HG03432 (cell line): ENCODE measurements around the gene CRY2.
A peak's percentile ranks its signal among the peaks of the same experiment; 100 is the strongest.
"Not testable (repeated sequence)": the region's sequence is repeated elsewhere in the genome, so short reads cannot be mapped to it uniquely, and the experiment has no call there.

Experiments used
- ATAC-seq: cut with Tn5 transposase; IDR thresholded peaks from one replicate; pipeline ENCODE4 v1.9.1; 2021; ENCODE audit warnings: mild to moderate bottlenecking, moderate library complexity; ENCODE audit not compliant: unreplicated experiment

CRY2 gene

DNA sequence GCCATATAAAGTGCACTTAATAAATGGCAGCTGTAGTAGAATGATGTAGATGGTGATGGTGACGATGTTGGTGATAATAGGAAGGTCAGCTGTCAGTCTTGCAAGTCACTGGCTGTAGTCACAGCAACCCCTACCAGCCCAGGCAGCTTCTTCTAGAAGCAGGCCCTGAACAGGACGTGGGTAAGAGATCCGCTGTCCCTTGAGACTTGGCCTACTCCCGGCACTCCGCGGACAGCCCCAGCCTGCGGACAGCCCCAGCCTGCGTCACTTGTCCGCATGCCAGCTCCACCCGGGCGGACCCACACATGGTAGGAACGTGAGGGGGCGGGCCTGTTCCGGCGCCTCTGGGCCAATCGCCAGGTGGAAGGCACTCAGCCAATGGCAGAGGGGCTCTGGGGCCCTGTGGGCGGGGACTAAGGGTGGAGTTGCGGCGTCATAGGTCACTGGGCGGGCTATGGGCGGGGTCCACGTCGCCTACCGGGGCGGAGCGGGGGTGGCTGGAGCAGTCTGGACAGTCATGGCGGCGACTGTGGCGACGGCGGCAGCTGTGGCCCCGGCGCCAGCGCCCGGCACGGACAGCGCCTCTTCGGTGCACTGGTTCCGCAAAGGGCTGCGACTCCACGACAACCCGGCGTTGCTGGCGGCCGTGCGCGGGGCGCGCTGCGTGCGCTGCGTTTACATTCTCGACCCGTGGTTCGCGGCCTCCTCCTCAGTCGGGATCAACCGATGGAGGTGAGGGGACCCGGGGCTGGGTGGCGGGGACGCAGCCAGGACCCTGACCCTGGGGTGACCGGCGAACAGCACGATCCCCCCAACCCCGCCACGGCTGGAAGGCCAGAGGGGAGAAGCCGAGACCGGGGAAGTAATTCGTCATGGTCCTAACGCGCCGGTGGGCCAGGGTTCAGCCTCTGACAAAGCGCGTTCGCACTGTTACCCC is at the start of gene CRY2:
Gene CRY2 (plus strand): TSS at position 502 of the 937 bp plus-strand sequence. CDS start 16 bp downstream, at position 518.
- ATAC-seq = peak; percentile 95

DNA sequence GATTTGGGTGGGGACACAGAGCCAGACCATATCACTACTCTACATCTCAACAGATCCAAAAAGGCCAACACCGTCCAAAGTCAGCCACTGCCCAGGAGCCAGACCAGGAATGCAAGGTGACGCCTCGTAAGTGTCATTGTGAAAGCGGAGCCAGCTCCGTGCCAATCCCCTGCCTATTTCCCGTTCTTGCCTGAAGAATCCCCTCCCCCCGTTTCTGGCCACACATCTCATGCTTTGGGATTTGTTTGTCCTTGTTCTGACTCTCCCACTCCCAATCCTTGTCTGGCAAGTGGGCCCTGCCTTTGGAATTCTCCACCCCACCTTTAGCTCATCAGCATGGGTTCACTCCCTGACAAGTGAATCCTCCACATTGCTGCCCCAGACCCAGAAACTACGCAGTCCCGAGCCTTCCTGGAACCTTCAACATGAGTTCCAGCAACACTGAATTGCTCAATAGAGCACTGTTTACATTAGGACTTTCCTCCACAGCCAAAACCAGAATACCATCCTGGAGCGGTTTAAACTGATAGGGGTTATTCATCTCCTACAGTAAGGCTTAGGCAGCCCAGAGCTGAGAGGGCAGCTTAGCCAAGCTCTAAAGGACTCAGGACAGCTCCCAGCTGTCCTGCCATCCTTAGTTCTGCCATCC is 48.4 kb upstream of the CRY2 start:
- no peak for ATAC-seq

DNA sequence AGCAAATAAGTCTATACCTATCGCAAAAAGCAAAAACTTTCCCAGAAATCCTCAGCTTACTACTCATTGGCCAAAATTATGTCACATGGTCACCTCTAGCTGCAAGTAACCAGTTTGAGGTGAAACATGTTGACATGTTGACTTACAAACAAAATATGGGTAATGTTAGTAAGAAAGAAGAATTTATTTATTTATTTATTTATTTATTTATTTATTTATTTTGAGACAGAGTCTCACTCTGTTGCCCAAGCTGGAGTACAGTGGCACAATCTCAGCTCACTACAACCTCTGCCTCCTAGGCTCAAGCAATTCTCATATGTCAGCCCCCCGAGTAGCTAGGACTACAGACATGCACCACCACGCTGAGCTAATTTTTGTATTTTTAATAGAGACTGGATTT is 47.7 kb upstream of the CRY2 start:
- ATAC-seq = no peak

DNA sequence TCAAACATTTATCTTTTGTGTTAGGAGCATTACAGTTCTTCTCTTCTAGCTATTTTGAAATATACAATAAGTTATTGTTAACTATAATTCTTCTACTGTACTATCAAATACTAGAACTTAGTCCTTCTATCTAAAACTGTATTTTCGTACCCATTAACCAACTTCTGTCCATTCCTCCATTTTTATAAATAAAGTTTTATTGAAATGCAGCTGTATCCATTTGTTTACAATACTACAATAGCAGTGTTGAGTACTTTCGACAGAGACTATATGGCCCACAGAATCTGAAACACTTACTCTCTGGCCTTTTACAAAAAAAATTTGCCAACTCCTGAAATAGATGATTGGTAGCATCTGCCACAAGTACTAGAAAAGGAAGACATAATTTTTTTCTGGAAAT is 47.0 kb upstream of the CRY2 start:
- no peak for ATAC-seq

DNA sequence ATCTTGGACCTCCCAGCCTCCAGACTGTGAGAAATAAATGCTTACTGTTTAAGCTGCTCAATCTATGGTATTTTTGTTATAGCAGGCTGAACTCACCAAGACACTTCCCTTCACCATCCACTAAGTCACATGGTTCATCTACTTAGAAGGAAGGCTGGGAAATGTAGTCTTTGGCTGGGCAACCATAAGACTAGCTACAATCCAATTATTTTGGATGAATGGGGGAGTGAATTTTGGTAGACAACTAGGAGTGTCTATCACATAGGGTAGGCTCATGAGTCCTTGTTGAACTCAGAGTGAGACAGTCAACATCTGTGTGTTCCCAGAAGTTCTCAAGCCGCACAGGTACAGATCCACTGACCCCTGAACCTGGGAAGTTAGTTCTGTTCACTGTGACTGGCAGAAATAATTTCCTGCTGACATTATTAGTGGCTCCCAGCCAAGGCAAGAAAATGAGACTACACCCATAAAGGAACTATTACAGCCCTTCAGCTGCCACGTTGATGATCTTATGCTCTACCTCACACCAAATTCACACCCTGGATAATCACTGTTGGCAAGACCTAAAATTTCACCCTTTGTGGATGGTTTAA is 45.5 kb upstream of the CRY2 start:
- no peak for ATAC-seq

DNA sequence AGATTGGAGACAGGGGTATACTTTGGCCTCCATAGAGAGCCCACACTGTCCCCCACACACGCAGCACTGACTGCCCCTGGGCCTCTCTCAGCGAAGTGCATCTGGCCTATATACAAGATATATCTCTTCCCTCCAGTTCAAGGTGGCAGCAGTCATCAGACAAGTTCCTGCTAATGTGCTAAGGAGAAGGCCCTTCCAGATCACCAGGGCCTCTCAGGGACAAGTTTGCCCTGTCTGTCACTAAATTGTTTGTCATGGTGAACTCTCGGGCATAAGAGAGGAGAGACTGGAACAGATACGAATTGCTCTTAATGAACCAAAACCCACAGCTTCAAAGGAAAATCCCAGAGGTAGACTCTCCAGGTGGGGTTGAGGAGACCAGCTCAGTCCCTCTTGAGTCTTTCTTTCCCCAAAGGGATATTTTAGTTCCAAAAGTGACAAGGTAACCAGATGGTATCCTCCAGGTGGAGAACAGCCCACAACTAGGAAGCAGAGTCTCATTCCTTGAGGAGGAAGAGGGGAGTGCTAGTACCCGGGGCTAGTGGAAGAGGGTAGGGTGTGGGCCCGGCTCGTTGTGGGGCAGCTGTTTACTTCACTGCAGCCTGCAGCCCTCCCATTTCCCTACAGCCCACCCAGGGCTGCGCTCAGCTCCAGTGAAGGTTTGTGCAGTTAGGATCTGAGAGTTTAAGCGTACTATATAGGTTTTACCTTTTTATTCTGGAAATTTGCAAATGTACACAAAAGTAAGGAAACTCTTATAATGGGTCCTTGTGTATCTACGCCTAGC is 44.6 kb upstream of the CRY2 start:
- no peak for ATAC-seq

DNA sequence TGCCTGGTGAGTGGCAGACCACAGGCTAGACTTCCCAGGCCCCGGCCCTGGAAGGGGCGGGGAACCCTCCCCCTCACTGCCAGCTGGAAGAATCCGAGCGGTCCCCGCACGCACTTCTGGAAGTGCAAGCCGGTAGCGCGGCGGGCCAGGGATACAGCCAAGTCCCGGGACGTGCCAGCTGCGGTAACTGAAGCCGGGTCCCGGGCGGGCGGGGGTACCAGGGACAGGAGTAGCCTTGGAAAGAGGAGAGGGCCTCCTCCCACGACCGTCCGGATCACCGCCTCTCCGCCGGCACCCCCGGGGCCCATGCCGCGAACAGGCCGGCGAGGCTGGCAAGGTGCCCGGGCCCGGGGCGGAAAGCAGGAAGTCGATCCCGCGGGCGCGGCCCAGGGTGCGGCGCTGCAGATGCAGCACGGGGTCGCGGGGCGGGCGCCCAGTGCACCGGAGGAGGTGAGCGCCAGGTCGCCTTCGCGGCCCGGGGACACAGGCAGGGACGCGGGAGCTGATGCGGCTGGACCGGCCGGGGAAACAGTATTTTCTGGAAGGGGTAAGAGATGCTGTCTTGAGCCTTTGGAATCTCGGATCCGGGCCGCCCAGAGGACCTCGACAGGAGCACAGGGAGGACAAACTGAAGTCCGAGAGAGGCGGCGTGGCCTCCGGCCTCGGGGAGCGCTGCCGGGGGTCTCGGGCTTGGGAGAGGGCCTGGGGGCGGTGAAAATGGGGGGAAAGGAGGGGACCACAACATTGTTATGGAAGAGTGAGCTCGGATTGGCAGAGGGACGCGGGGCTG is 43.1 kb upstream of the CRY2 start:
- ATAC-seq = peak; percentile 28

DNA sequence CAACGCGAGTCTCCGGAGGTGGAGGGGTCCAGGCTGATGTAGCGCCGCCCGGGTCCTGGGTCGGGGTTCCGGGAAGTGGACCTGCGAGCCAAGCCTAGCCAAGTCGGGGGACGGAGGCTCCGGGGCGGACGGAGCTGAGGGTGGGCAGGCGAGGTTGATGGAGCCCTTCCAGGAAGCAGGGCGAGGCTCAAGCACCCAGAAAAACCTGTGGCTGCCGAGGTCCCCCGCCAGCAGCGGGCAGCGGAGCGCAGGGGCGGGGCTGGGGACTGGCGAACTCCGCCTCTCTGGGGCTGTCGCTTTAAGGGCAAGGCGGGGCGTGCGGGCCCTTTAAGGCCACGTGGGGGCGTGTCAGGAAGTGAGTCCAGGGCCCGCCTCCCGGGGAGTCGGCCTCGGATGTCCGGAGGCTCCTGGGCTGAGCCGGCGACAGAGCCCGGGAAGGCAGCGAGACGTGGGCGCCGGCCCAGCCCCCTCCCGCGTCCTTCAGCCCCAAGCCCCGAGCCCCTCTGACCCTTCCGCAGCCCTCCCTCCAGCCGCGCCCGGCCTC is 42.4 kb upstream of the CRY2 start, which contains the start of gene SLC35C1:
Gene SLC35C1 (plus strand): TSS at position 389 of the 544 bp plus-strand sequence. CDS start 653 bp downstream, outside the sequence.
- ATAC-seq = peak; percentile 95

DNA sequence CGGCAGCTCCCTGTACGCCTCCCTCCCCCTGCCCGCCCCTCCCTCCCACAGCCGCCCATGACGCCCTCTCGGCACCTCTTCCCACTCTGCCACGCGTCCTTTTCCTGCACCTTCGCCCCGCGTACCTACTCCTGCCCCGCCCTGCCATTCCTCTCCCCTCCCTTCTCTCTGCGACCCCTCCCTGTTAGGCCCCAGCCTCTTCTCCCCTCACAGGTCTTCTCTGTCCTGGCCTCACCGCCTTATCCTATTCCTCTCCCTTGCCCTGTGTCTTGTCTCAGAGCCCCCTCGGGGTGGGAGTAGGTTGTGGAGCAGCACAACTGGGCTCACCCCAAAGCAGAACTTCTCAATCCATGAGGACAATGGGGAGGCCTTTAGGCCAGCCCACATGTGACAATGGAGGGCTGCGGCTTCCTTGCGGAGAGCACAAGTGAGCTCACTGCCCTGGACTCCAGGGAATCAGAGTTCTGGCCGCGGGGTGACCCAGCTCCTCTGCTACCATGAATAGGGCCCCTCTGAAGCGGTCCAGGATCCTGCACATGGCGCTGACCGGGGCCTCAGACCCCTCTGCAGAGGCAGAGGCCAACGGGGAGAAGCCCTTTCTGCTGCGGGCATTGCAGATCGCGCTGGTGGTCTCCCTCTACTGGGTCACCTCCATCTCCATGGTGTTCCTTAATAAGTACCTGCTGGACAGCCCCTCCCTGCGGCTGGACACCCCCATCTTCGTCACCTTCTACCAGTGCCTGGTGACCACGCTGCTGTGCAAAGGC is 41.8 kb upstream of the CRY2 start:
- peak; percentile 36 for ATAC-seq

DNA sequence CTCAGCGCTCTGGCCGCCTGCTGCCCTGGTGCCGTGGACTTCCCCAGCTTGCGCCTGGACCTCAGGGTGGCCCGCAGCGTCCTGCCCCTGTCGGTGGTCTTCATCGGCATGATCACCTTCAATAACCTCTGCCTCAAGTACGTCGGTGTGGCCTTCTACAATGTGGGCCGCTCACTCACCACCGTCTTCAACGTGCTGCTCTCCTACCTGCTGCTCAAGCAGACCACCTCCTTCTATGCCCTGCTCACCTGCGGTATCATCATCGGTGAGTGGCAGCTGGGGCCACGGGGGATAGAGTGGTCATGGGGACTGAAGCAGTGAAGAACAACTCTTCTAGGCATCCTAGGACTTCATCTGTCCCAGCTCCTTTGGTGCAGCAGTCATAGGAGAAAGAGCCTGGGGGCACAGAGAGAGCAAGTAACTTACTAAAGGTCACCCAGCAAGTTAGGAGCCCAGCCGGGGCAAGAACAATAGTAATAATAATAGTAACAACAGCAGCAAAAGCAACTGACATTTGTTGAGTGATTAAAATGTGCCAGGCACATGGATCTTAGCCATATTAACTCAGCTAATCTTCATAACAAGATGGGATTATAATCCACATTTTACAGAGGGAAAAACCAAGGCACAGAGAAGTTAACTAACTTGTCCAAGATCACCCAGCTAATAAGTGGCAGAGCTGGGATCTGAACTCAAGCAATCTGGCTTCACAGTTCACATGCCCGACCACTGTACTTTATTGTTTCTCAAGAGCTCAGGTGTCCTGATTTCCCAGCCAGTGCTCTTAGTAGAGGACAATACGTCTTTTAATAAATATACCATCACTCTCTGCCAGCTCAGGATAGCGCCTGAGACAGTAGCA is 41.0 kb upstream of the CRY2 start:
- ATAC-seq = no peak

DNA sequence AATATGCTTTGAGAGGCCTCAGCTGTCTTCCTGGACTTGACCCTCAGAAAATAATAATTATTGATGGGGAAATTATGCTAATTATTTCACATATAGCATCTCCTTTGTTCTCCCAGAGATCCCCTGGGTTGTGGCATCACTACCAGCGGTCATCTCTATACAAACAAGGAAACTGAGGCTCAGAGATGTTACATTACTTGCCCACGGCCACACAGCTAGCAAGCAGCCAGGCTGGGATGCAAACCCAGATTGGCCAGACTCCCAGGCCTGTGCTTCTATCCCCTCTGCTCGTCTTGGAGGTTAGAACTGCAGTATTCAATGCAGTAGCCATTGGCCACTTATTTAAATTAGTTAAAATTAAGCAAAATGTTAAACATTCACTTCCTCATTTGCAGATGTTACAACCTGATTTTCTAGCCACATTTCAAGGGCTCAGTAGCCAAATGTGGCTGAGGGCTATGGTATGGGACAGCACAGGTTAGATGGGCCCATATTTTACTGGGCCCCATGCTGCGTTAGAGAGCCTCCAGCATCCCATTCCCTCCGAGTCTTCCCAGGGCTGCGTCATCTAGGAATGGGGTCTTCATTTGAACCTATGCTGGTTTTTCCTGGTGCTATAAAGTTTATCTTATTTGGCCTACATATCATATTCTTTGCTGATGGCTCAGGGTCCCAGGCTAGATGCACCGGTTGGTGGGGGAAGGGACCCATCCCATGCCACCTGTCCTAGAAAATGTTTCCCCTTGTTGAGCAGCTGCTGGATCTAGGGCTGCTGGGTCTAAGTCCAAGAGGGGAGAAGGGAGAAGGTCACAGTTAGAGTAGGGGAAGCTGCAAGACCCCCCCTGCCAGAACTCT is 40.1 kb upstream of the CRY2 start:
- no peak for ATAC-seq

DNA sequence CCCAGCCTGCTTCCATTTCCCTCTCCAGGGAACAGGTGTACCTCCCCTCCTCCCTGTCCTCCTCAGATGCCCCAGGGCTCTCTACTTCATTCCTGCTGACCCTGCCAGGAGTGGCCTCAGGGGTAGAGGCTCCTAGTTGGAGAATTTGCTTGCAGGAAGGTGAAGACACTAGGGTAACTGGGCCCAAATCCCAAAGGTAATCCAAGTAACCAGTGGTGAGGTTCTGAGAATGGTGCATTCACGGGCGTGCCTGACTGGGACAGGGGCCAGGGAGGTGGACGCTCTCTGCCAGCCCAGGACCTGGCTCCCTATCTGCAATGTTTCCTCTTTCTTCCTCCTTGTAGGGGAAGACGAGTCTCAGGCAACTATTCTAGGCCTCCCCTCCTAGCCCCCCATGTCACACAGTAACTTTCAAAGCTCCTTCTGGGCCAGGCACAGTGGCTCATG is 39.5 kb upstream of the CRY2 start:
- ATAC-seq = no peak

DNA sequence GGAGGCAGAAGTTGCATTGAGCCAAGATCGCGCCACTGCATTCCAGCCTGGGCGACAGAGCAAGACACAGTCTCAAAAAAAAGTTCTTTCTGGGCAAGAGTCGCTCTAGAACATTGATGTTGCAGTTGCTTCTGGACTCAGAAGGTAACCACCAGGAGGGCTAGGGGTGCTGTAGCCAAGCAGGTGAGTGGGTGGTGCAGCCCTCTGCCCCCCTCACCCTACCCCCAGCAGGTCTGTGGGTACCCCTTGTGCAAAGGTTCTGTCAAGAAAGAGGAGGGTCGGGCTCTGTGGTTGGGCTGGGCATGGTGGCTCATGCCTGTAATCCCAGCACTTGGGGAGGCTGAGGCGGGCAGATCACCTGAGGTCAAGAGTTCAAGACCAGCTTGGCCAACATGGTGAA is 38.8 kb upstream of the CRY2 start:
- not testable (repeated sequence) for ATAC-seq

DNA sequence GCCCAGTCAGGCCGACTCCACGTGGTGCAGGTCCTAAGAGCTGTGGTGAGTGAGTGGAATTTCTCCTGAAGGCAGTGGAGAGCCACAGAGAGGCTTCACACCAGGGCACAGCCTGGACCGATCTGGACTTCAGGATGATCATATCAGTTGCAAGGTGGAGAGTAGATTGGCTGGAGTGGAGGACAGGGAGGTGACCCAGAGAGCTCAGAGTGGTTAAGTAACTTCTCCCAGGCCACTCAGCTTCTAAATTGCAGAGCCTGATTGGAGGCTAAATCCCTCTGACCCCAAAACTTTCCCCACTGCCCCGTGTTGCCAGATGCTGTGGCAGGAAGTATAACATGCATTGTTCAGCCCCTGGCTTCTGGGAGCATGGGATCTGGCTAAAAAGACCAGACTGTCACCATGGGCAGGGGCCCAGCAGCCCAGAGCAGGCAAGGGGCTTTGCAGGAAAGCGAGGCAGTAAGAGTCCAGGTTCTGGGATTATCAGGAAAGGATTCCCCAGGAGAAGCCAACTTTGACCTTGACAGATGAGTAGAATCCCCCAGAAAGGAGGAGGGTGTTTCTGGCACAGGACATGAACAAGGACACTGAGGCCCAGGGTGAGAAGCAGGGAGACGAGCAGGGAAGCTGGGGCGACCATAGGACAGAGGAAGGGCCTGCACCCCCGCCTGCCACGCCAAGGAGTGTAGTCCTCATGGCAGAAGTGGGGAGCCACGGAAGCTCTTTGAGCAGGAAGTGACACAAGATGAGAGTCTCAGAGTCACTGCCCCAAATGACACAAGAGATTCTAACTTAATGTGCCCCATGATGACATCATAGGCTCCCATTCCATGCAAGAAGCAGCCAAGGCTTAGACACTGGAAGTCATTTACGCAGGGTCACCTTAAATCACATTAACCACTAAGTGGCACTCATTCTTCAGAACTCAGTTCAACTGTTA is 37.5 kb upstream of the CRY2 start:
- ATAC-seq = no peak

DNA sequence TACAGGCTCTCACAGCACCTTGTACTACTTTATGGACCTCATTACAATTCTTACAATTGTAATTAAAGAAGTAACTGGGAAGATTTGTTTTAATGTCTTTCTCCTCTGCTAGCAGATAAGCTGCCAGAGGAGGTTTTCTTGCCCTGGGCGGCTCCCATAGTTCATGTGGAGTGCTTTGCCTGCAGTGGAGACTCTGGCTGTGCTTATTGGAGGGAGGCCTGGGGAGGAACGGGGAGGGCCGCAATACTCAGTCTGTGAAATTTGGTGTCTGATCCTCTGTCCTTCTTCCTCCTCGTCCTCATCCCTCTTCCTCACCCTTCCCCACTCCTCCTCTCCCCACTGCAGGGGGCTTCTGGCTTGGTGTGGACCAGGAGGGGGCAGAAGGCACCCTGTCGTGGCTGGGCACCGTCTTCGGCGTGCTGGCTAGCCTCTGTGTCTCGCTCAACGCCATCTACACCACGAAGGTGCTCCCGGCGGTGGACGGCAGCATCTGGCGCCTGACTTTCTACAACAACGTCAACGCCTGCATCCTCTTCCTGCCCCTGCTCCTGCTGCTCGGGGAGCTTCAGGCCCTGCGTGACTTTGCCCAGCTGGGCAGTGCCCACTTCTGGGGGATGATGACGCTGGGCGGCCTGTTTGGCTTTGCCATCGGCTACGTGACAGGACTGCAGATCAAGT is 36.7 kb upstream of the CRY2 start:
- ATAC-seq = no peak

DNA sequence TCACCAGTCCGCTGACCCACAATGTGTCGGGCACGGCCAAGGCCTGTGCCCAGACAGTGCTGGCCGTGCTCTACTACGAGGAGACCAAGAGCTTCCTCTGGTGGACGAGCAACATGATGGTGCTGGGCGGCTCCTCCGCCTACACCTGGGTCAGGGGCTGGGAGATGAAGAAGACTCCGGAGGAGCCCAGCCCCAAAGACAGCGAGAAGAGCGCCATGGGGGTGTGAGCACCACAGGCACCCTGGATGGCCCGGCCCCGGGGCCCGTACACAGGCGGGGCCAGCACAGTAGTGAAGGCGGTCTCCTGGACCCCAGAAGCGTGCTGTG is 36.2 kb upstream of the CRY2 start:
- no peak for ATAC-seq
